AG09309 (cell line): Measurements from ENCODE around the gene EXOG.

Experiments used
- DNase-seq: peaks from one replicate; pipeline ENCODE4 v3.0.0-alpha.2; 2010; ENCODE audit warnings: low read depth
- H3K4me3 ChIP-seq: 2 replicates; pipeline ENCODE4 v1.5.1; 2011; ENCODE audit warnings: mild to moderate bottlenecking, low read depth, low read length, moderate library complexity; ENCODE audit not compliant: control insufficient read depth
- TF ChIP-seq, protein P1 (sequence below): IDR thresholded peaks from 2 replicates; pipeline ENCODE4 v1.5.1; 2011; ENCODE audit warnings: mild to moderate bottlenecking, low read depth, low read length, inconsistent platforms; ENCODE audit not compliant: insufficient read depth, control insufficient read depth; ENCODE audit errors: missing control alignments

Gene EXOG

DNA sequence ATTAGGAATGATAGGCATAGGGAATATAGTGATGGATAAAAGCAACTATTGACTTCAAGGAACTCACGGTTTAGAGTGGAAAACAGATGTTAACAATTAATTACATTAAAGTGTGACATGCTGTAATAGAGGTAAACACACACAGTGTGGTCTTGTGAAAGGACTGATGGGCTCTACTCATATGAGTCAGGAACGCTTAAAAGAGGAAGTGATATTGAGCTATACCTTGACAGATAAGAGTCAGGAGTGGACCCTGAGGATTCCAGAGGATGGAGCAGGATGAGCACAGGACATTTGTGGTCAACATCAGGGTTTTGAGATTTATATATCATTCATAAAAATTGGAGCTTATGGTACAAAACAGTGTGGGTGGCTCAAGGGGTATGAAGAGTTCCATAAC is 11.0 kb downstream of the EXOG start:
- TF ChIP-seq, protein P1, sequence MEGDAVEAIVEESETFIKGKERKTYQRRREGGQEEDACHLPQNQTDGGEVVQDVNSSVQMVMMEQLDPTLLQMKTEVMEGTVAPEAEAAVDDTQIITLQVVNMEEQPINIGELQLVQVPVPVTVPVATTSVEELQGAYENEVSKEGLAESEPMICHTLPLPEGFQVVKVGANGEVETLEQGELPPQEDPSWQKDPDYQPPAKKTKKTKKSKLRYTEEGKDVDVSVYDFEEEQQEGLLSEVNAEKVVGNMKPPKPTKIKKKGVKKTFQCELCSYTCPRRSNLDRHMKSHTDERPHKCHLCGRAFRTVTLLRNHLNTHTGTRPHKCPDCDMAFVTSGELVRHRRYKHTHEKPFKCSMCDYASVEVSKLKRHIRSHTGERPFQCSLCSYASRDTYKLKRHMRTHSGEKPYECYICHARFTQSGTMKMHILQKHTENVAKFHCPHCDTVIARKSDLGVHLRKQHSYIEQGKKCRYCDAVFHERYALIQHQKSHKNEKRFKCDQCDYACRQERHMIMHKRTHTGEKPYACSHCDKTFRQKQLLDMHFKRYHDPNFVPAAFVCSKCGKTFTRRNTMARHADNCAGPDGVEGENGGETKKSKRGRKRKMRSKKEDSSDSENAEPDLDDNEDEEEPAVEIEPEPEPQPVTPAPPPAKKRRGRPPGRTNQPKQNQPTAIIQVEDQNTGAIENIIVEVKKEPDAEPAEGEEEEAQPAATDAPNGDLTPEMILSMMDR, result no peak
- no peak for DNase-seq
- no peak overlapping the region for H3K4me3 ChIP-seq

DNA sequence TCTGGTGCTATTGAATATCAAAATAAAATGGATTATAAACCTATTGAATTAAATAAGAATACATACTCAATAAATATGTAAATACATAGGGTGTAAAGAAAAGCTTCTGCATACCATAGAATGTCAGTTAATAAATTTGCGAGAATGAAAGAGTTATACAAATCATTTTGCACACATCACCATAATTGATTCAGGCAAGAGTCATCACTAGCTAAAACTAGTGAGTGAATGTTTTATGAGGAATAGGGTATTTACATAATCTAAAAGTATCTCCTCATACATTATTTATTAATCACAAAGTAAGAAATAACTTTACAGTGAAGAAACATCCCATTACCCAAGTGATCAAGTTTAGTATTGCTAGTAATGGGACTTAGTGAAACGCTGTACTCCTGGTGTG is 13.6 kb downstream of the EXOG start:
- TF ChIP-seq, protein P1, result no peak
- H3K4me3 ChIP-seq, result no peak overlapping the region
- no peak for DNase-seq

GRCh38 chr3:38510631-38511030 is 14.5 kb downstream of the EXOG start:
- no peak for DNase-seq
- H3K4me3 ChIP-seq, result no peak overlapping the region
- TF ChIP-seq, protein P1, result no peak

DNA sequence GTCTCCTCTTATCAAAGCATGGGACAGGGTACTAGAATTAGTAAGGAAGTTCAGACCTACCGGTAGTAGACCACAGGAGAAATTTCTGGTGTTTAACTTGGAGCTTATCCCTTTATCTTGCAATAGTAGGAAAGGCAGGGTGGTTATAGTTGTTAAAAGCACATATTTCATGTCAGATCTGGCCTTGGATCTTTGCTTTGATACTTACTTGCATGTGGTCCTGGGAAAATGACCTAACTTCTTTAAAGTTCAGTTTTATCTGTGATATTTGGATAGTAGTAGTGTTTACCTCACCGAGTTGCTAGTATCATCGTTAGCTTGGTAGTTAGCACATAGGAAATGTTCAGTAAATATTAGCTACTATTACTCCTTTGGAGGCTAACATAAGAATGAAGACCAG is 15.4 kb downstream of the EXOG start:
- no peak overlapping the region for H3K4me3 ChIP-seq
- TF ChIP-seq, protein P1, result no peak
- DNase-seq, result no peak

GRCh38 chr3:38515367-38515766 is 19.2 kb downstream of the EXOG start:
- DNase-seq, result no peak
- TF ChIP-seq, protein P1, result no peak
- H3K4me3 ChIP-seq, result no peak overlapping the region

DNA sequence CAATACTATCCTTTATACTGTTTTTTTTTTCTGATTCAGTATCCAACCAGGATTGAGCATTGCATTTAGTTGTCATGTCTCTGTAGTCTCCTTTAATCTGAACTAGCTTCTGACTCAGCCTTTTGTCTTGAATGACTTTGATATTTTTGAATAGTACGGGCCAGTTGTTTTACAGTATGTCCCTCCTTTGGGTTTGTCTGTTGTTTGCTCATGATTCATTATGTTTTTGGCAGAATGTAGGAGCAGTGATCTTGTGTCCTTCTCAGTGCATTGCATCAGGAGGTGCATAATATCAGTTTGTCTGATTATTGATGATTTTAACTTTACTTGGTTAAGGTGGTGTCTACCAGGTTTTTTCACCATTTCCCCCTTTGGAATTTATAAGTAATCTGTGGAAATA is 20.5 kb downstream of the EXOG start:
- no peak for DNase-seq
- H3K4me3 ChIP-seq, result no peak overlapping the region
- TF ChIP-seq, protein P1, result no peak

GRCh38 chr3:38519000-38519399 is 22.9 kb downstream of the EXOG start:
- TF ChIP-seq, protein P1, result no peak
- no peak overlapping the region for H3K4me3 ChIP-seq
- DNase-seq, result no peak
